GM23338 (cell line): ENCODE measurements around the gene LUC7L2. TPM values are rescaled to one million over a fixed set of nuclear protein-coding genes. Genes with fewer than 3 reads are reported as not detected.

Experiments used
- ATAC-seq: fragments of 200-7000 bp; cut with Tn5 transposase; 3 replicates; pipeline ENCODE4 v1.9.1; 2020
- DNase-seq: peaks from one replicate; pipeline ENCODE4 v3.0.0-alpha.2; 2015; ENCODE audit warnings: low spot score
- H2AFZ ChIP-seq: fragments of 200-600 bp; sonication (generic); 2 replicates; pipeline ENCODE4 v1.8.0; 2016; ENCODE audit warnings: antibody characterized with exemption, mild to moderate bottlenecking, moderate library complexity
- H3F3A ChIP-seq: fragments of 200-600 bp; sonication (generic); replicated peaks from 2 replicates; pipeline ENCODE4 v1.8.0; 2017; ENCODE audit warnings: antibody characterized with exemption, mixed run types, low read depth
- H3K27ac ChIP-seq: fragments of 200-600 bp; sonication (generic); 2 replicates; pipeline ENCODE4 v1.6.1; 2016; ENCODE audit warnings: low read depth
- H3K27me3 ChIP-seq: fragments of 200-600 bp; sonication (generic); 2 replicates; pipeline ENCODE4 v1.8.0; 2016; ENCODE audit warnings: mild to moderate bottlenecking, mixed run types, moderate library complexity; ENCODE audit not compliant: insufficient read depth
- H3K36me3 ChIP-seq: fragments of 200-600 bp; sonication (generic); 2 replicates; pipeline ENCODE4 v1.8.0; 2016; ENCODE audit warnings: mild to moderate bottlenecking; ENCODE audit not compliant: insufficient read depth
- H3K4me1 ChIP-seq: fragments of 200-600 bp; sonication (generic); 2 replicates; pipeline ENCODE4 v1.8.0; 2016; ENCODE audit warnings: mild to moderate bottlenecking, moderate library complexity; ENCODE audit not compliant: insufficient read depth
- H3K4me2 ChIP-seq: fragments of 200-600 bp; sonication (generic); 2 replicates; pipeline ENCODE4 v1.7.1; 2017; ENCODE audit warnings: mixed run types
- H3K4me3 ChIP-seq: fragments of 200-600 bp; sonication (generic); 2 replicates; pipeline ENCODE4 v1.6.1; 2016; ENCODE audit warnings: mixed run types
- H3K79me2 ChIP-seq: fragments of 200-600 bp; sonication (generic); replicated peaks from 2 replicates; pipeline ENCODE4 v1.8.0; 2017; ENCODE audit warnings: mild to moderate bottlenecking; ENCODE audit not compliant: insufficient read depth
- H3K9me2 ChIP-seq: fragments of 200-600 bp; sonication (generic); 2 replicates; pipeline ENCODE4 v1.8.0; 2017; ENCODE audit not compliant: insufficient read depth
- H4K20me1 ChIP-seq: fragments of 200-600 bp; sonication (generic); replicated peaks from 2 replicates; pipeline ENCODE4 v1.8.0; 2017; ENCODE audit warnings: mild to moderate bottlenecking; ENCODE audit not compliant: insufficient read depth
- H3K27ac Mint-ChIP-seq: 2 replicates; pipeline ENCODE4 v1.8.0; 2020; ENCODE audit warnings: inconsistent platforms, mild to moderate bottlenecking, moderate library complexity, mixed read lengths
- H3K27me3 Mint-ChIP-seq: 3 replicates; pipeline ENCODE4 v1.8.0; 2022; ENCODE audit warnings: low read depth, mild to moderate bottlenecking, moderate library complexity, mixed read lengths, inconsistent platforms; ENCODE audit not compliant: insufficient read depth, poor library complexity
- H3K36me3 Mint-ChIP-seq: 3 replicates; pipeline ENCODE4 v1.8.0; 2021; ENCODE audit warnings: low read depth, mild to moderate bottlenecking, inconsistent platforms, moderate library complexity, mixed read lengths
- H3K4me1 Mint-ChIP-seq: 3 replicates; pipeline ENCODE4 v1.8.0; 2020; ENCODE audit warnings: mild to moderate bottlenecking, inconsistent platforms, mixed read lengths
- H3K4me3 Mint-ChIP-seq: 3 replicates; pipeline ENCODE4 v1.8.0; 2021; ENCODE audit warnings: moderate library complexity, mild to moderate bottlenecking, inconsistent platforms, mixed read lengths
- H3K9me3 Mint-ChIP-seq: 3 replicates; pipeline ENCODE4 v1.8.0; 2020; ENCODE audit warnings: moderate library complexity, mild to moderate bottlenecking, inconsistent platforms, mixed read lengths
- CREB1 ChIP-seq: fragments of 250-450 bp; sonication (Bioruptor Pico); IDR thresholded peaks from 2 replicates; pipeline ENCODE4 v1.5.0; 2020; ENCODE audit warnings: low read depth, mild to moderate bottlenecking, moderate library complexity
- EZH2 ChIP-seq: fragments of 200-600 bp; sonication (generic); IDR thresholded peaks from one replicate; pipeline ENCODE4 v1.8.0; 2017; ENCODE audit warnings: antibody characterized with exemption, mild to moderate bottlenecking, low read depth; ENCODE audit not compliant: unreplicated experiment
- EZH2phosphoT487 ChIP-seq: fragments of 200-600 bp; sonication (generic); IDR thresholded peaks from one replicate; pipeline ENCODE4 v1.8.1; 2018; ENCODE audit warnings: antibody characterized with exemption; ENCODE audit not compliant: unreplicated experiment
- JUNB ChIP-seq: IDR thresholded peaks from one replicate; pipeline ENCODE4 v1.6.1; 2016; ENCODE audit warnings: antibody characterized with exemption; ENCODE audit not compliant: unreplicated experiment
- NANOG ChIP-seq: IDR thresholded peaks from 2 replicates; pipeline ENCODE4 v1.6.1; 2016; ENCODE audit warnings: antibody characterized with exemption, borderline replicate concordance
- POLR2AphosphoS5 ChIP-seq: IDR thresholded peaks from 2 replicates; pipeline ENCODE4 v1.6.1; 2016; ENCODE audit warnings: antibody characterized with exemption, low read depth
- STAT1 ChIP-seq: IDR thresholded peaks from one replicate; pipeline ENCODE4 v1.6.1; 2016; ENCODE audit warnings: antibody characterized with exemption; ENCODE audit not compliant: unreplicated experiment
- ZNF114 ChIP-seq: fragments of 250-450 bp; sonication (Bioruptor Pico); IDR thresholded peaks from 2 replicates; pipeline ENCODE4 v1.5.0; 2020; ENCODE audit warnings: mild to moderate bottlenecking, moderate library complexity
- polyA plus RNA-seq: library from polyadenylated mRNA; unstranded; fragments of >200 nt; fragmentation: Nextera tagmentation; extraction: Ambion mirVana; gene quantifications from 2 replicates; pipeline ENCODE4 v1.2.1, GENCODE V29; 2016
- total RNA-seq: library from RNA; depleted of rRNA; stranded (reverse); fragments of >200 nt; shearing (Covaris generic); gene quantifications from 2 replicates; pipeline ENCODE4 v1.2.3, GENCODE V29; 2014
- TF ChIP-seq, protein P1 (sequence below): IDR thresholded peaks from one replicate; pipeline ENCODE4 v1.6.1; 2018; ENCODE audit warnings: antibody characterized with exemption; ENCODE audit not compliant: unreplicated experiment
- TF ChIP-seq, protein P2 (sequence below): IDR thresholded peaks from 2 replicates; pipeline ENCODE4 v1.6.1; 2016; ENCODE audit warnings: antibody characterized with exemption
- TF ChIP-seq, protein P3 (sequence below), 2 experiments: fragments of 200-600 bp in 1 of 2; sonication (generic) in 1 of 2; conservative IDR thresholded peaks; 2 replicates each; pipeline versions ENCODE4 v1.5.1 to v1.6.1; 2016 to 2017; ENCODE audit warnings: antibody characterized with exemption in 2 of 2, low read depth in 2 of 2, mild to moderate bottlenecking in 2 of 2, moderate library complexity in 1 of 2

Gene LUC7L2
- total and polyA plus RNA-seq, 2 experiments from 2014 or later: 40.3 to 57.3 TPM

DNA sequence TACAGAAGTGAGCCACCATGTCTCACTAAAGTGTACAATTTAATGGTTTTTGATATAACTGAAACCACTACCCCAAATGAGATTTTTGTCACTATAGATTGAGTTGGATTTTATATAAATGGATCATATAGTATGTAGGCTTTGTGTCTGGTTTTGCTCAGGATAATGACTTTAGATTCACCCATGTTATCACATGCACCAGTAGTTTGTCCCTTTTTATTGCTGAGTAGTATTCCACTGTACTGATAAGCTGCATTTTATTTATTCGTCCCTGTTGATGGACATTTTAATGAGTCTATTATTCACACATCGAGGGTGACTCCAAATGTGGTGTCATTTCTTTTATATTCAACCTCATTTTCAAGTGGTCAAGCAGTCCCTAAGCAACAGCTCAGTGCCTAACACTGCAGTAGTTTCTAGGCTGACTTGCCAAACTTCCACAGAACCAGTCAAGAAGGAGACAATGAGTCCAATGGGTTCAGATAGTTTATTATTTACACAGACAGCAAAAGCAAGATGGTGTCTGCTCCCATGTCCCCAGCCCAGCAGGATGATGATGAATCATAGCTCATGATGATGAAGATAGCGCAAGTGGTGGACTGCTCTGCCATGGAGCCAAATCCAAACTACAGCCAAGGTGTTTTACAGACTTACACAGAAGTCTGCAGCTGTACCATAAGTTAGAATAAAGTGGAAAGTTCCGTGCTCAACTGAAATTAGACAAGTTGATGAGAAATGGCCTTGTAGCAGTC, 25.1 kb upstream of the LUC7L2 start (continued):
- no peak for TF ChIP-seq POLR2AphosphoS5
- no peak for TF ChIP-seq STAT1
- TF ChIP-seq ZNF114 (CRISPR knock-in tag): no peak
- no peak for TF ChIP-seq EZH2
- no peak for TF ChIP-seq JUNB
- TF ChIP-seq EZH2phosphoT487: no peak
- TF ChIP-seq, protein P1, sequence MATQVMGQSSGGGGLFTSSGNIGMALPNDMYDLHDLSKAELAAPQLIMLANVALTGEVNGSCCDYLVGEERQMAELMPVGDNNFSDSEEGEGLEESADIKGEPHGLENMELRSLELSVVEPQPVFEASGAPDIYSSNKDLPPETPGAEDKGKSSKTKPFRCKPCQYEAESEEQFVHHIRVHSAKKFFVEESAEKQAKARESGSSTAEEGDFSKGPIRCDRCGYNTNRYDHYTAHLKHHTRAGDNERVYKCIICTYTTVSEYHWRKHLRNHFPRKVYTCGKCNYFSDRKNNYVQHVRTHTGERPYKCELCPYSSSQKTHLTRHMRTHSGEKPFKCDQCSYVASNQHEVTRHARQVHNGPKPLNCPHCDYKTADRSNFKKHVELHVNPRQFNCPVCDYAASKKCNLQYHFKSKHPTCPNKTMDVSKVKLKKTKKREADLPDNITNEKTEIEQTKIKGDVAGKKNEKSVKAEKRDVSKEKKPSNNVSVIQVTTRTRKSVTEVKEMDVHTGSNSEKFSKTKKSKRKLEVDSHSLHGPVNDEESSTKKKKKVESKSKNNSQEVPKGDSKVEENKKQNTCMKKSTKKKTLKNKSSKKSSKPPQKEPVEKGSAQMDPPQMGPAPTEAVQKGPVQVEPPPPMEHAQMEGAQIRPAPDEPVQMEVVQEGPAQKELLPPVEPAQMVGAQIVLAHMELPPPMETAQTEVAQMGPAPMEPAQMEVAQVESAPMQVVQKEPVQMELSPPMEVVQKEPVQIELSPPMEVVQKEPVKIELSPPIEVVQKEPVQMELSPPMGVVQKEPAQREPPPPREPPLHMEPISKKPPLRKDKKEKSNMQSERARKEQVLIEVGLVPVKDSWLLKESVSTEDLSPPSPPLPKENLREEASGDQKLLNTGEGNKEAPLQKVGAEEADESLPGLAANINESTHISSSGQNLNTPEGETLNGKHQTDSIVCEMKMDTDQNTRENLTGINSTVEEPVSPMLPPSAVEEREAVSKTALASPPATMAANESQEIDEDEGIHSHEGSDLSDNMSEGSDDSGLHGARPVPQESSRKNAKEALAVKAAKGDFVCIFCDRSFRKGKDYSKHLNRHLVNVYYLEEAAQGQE: no peak
- TF ChIP-seq NANOG: no peak

DNA sequence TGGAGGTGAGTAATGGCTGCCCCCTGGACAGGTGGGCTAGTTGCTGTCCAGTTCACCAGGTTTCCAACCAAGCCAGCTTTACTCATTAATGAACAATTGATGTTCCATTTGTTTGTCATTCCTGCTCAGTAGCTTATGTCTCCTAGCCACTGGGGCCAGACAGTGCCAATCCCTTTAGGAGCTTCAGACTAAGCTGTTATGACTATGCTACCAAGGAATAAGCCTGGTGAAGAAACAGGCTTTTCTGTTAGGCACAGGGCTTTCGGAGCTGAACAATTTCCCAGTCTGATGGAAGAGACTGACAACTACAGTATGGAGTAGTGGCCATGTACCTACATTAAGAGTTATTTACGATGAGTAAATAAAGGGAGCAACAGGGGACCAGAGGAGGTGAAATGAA, 20.7 kb upstream of the LUC7L2 start:
- peaks cover 17% of the 10 kb centered on the region for H3K27me3 Mint-ChIP-seq
- Histone ChIP-seq H3K9me2 (no peaks in the 10 kb centered on the region; the same call in 1 of the 2 replicates), H3F3A (peaks cover 17% of the 10 kb centered on the region; the same call in 1 of the 2 replicates), H3K4me1 (0 out of 2 replicates have a peak, but pooled peaks cover 3% of the 10 kb centered on the region), H3K27ac (no peak overlapping the region), H3K79me2 (peaks cover 21% of the 10 kb centered on the region), H3K36me3 (no peaks in the 10 kb centered on the region), H3K4me3 (no peak overlapping the region), H3K4me2 (no peak overlapping the region), H2AFZ (no peak overlapping the region), H4K20me1 (no peaks in the 10 kb centered on the region), H3K27me3 (no peaks in the 10 kb centered on the region)
- H3K27ac Mint-ChIP-seq: 0 out of 2 replicates have a peak overlapping the region, but pooled peaks have one; percentile 60
- peaks cover 19% of the 10 kb centered on the region for H3K9me3 Mint-ChIP-seq
- peaks cover 4% of the 10 kb centered on the region; the same call in 2 of the 3 replicates for H3K4me1 Mint-ChIP-seq
- DNase-seq (no peak), ATAC-seq (no peak)
- peaks cover 12% of the 10 kb centered on the region for H3K36me3 Mint-ChIP-seq
- peak overlapping the region; percentile 95 for H3K4me3 Mint-ChIP-seq
- no peak for TF ChIP-seq CREB1 (CRISPR knock-in tag)
- TF ChIP-seq, protein P2, sequence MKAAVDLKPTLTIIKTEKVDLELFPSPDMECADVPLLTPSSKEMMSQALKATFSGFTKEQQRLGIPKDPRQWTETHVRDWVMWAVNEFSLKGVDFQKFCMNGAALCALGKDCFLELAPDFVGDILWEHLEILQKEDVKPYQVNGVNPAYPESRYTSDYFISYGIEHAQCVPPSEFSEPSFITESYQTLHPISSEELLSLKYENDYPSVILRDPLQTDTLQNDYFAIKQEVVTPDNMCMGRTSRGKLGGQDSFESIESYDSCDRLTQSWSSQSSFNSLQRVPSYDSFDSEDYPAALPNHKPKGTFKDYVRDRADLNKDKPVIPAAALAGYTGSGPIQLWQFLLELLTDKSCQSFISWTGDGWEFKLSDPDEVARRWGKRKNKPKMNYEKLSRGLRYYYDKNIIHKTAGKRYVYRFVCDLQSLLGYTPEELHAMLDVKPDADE: no peak
- TF ChIP-seq STAT1: no peak
- TF ChIP-seq POLR2AphosphoS5: no peak
- no peak for TF ChIP-seq EZH2
- no peak for TF ChIP-seq JUNB
- TF ChIP-seq, protein P1: no peak
- no peak for TF ChIP-seq ZNF114 (CRISPR knock-in tag)
- TF ChIP-seq, protein P3, sequence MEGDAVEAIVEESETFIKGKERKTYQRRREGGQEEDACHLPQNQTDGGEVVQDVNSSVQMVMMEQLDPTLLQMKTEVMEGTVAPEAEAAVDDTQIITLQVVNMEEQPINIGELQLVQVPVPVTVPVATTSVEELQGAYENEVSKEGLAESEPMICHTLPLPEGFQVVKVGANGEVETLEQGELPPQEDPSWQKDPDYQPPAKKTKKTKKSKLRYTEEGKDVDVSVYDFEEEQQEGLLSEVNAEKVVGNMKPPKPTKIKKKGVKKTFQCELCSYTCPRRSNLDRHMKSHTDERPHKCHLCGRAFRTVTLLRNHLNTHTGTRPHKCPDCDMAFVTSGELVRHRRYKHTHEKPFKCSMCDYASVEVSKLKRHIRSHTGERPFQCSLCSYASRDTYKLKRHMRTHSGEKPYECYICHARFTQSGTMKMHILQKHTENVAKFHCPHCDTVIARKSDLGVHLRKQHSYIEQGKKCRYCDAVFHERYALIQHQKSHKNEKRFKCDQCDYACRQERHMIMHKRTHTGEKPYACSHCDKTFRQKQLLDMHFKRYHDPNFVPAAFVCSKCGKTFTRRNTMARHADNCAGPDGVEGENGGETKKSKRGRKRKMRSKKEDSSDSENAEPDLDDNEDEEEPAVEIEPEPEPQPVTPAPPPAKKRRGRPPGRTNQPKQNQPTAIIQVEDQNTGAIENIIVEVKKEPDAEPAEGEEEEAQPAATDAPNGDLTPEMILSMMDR (conservative IDR thresholded peaks at IDR 0.05; ENCODE audit: low read depth in 2 of 2): no peak
